ENCODE data around the gene RCBTB1.

GRCh38 chr13:49539746-49540145, 45.6 kb downstream of the RCBTB1 start:
- TF ChIP-seq CTCF (IDR thresholded peaks at IDR 0.05; ENCODE audit: low read depth, low read length) (no peak), EZH2phosphoT487 (IDR thresholded peaks at IDR 0.05; ENCODE audit: low read depth) (no peak)

All from OCI-LY3 (cell line).